ENCODE data around the gene CRYBA2.

The CRYBA2 gene

GRCh38 chr2:218952160-218952559 lies 41.1 kb downstream of the CRYBA2 start:
- DNase-seq = no peak

GRCh38 chr2:218946621-218947020 lies 46.6 kb downstream of the CRYBA2 start:
- no peak for DNase-seq

- no peak for DNase-seq
Observed at GRCh38 chr2:218944759-218945404, 48.3 kb downstream of the CRYBA2 start.

Measured in NCI-H1048 (cell line).